T-helper 2 cell treated with Interferon-gamma antibody and Interleukin-4, amounts not matched to agents 5 μg/mL and 100 μg/mL, for 36 hours (primary cell): ENCODE results near the gene TRAPPC12.

Experiments used
- DNase-seq: peaks from one replicate; pipeline ENCODE4 v3.0.0; 2021; ENCODE audit warnings: low spot score
- H3K27ac Mint-ChIP-seq: one replicate; pipeline ENCODE4 v1.8.0; 2021; ENCODE audit warnings: mild to moderate bottlenecking, mixed read lengths
- H3K27me3 Mint-ChIP-seq: one replicate; pipeline ENCODE4 v1.8.0; 2021; ENCODE audit warnings: low read depth, mixed read lengths
- H3K36me3 Mint-ChIP-seq: one replicate; pipeline ENCODE4 v1.8.0; 2021; ENCODE audit warnings: low read depth, mixed read lengths
- H3K4me1 Mint-ChIP-seq: one replicate; pipeline ENCODE4 v1.8.0; 2021; ENCODE audit warnings: low read depth, mixed read lengths
- H3K4me3 Mint-ChIP-seq: one replicate; pipeline ENCODE4 v1.8.0; 2022; ENCODE audit warnings: mild to moderate bottlenecking, moderate library complexity, mixed read lengths
- H3K9me3 Mint-ChIP-seq: one replicate; pipeline ENCODE4 v1.8.0; 2021; ENCODE audit warnings: mixed read lengths

TRAPPC12 gene

GRCh38 chr2:3518496-3519254, 139.2 kb downstream of the TRAPPC12 start:
- no peaks in the 10 kb centered on the region for H3K27me3 Mint-ChIP-seq
- peaks cover 24% of the 10 kb centered on the region for H3K36me3 Mint-ChIP-seq
- DNase-seq: peak; percentile 98
- H3K27ac Mint-ChIP-seq: peak overlapping the region; percentile 84
- H3K9me3 Mint-ChIP-seq: peaks cover 7% of the 10 kb centered on the region
- H3K4me1 Mint-ChIP-seq: peaks cover 26% of the 10 kb centered on the region
- peak overlapping the region; percentile 90 for H3K4me3 Mint-ChIP-seq

- Mint-ChIP-seq H3K36me3 (peaks cover 16% of the 10 kb centered on the region), H3K9me3 (peaks cover 7% of the 10 kb centered on the region), H3K4me3 (peak within 1 kb of the TSS; percentile 90), H3K27me3 (no peaks in the 10 kb centered on the region), H3K4me1 (peaks cover 24% of the 10 kb centered on the region), H3K27ac (peak within 1 kb of the TSS; percentile 84)
- peak; percentile 83 for DNase-seq
These were observed 140.0 kb downstream of the TRAPPC12 start, which contains the start of gene ADI1 for GRCh38 chr2:3519255-3520205. ADI1 (minus strand) TSS chr2:3519531; CDS start chr2:3519487, 44 bp downstream.

DNA sequence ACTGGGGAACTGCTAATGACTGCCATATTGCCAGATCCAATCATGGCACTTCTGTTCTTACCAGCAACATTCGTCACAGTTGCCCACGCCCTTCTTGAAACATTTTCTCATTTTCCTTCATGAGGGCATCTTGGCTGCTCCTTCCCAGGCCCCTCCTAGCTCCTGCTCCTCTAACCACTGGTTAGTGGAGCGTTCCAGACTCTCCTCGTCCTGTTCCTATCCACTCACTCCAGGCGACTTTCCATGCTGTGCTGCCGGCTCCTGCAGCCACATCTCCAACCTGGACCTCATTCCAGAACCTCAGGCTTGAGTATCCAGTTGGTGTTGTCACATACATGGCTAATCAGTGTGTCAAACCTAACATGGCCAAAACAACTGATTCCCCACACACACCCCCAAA, 141.1 kb downstream of the TRAPPC12 start:
- H3K27ac Mint-ChIP-seq: peak overlapping the region; percentile 84
- peak overlapping the region; percentile 90 for H3K4me3 Mint-ChIP-seq
- peaks cover 24% of the 10 kb centered on the region for H3K4me1 Mint-ChIP-seq
- H3K27me3 Mint-ChIP-seq: no peaks in the 10 kb centered on the region
- H3K36me3 Mint-ChIP-seq: peaks cover 9% of the 10 kb centered on the region
- DNase-seq: no peak
- peaks cover 4% of the 10 kb centered on the region for H3K9me3 Mint-ChIP-seq

DNA sequence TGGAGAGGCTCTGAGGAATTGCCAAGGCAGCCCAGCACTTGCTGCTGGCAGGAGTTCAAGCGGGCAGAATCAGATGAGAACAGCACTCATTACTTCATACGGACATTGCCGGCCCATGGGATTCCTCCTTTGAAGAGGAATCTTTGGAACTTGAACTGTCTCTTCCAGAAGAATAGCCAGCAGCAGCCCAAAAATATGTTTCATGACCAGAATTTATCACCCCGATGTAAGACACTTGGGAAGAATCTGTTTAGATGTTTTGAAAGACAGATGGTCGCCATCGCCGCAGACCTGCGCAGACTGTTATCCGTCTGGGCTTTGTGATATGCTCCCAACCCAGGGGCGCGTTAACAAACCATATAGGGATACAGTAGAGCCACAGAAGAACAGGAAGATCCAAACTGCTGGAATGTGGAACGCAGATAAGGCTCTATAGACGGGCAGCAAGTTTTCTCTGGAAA, 143.5 kb downstream of the TRAPPC12 start:
- Mint-ChIP-seq H3K36me3 (no peaks in the 10 kb centered on the region), H3K27me3 (no peaks in the 10 kb centered on the region), H3K9me3 (no peaks in the 10 kb centered on the region), H3K27ac (no peak overlapping the region), H3K4me3 (no peak overlapping the region), H3K4me1 (peaks cover 18% of the 10 kb centered on the region)
- DNase-seq: no peak

GRCh38 chr2:3523551-3524041, 144.1 kb downstream of the TRAPPC12 start:
- no peak overlapping the region for H3K4me3 Mint-ChIP-seq
- H3K4me1 Mint-ChIP-seq: peaks cover 18% of the 10 kb centered on the region
- H3K36me3 Mint-ChIP-seq: no peaks in the 10 kb centered on the region
- no peaks in the 10 kb centered on the region for H3K27me3 Mint-ChIP-seq
- no peak for DNase-seq
- no peak overlapping the region for H3K27ac Mint-ChIP-seq
- no peaks in the 10 kb centered on the region for H3K9me3 Mint-ChIP-seq

- Mint-ChIP-seq H3K4me3 (no peak overlapping the region), H3K4me1 (peaks cover under 1% of the 10 kb centered on the region), H3K27me3 (no peaks in the 10 kb centered on the region), H3K36me3 (no peaks in the 10 kb centered on the region), H3K27ac (no peak overlapping the region), H3K9me3 (no peaks in the 10 kb centered on the region)
- DNase-seq: no peak
These were observed 147.4 kb downstream of the TRAPPC12 start for GRCh38 chr2:3526871-3527270.

DNA sequence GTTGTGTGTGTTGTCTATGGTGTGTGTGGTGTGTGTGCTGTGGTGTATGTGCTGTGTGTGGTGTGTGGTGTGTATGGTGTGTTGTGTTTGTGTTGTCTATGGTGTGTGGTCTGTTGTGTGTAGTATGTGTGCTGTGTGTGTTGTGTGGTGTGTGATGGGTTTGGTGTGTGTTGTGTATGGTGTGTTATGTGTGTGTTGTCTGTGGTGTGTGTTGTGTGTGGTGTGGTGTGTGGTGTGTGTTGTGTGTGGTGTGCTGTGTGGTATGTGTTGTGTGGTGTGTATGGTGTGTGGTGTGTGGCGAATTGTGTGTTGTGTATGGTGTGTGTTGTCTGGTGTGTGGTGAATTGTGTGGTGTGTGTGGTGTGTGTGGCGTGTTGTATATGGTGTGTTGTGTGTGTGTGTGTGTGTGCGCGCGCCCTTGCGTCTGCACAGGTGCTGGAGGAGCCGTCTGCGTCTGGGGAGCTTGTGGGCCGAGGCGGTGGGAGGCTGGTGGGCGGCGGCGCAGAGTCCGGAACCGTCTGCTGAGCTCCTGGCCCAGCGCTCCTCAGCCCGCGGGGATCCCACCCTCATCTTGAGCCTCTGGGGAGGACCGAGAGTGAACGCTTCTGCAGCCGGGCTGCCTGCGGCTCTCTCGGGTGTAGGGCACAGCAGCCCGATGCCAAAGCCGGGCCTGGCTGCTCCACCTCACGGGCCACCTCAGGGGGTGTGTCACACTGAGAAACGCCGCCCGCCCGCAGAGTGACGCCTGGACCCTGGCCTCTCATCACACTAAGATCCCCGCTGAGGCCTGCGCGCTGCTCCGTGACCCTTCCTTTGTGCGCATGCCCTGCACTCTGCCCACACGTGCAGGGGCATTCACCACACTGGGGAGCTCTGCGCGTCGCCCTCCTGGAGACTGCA, 148.6 kb downstream of the TRAPPC12 start:
- Mint-ChIP-seq H3K27ac (no peak overlapping the region), H3K4me3 (no peak overlapping the region)

More for the DNA sequence above, 148.6 kb downstream of the TRAPPC12 start:
- no peaks in the 10 kb centered on the region for H3K36me3 Mint-ChIP-seq
- no peak for DNase-seq
- no peaks in the 10 kb centered on the region for H3K9me3 Mint-ChIP-seq
- no peaks in the 10 kb centered on the region for H3K4me1 Mint-ChIP-seq
- H3K27me3 Mint-ChIP-seq: no peaks in the 10 kb centered on the region
